ENCODE measurements around the gene SLC12A7. TPM values are rescaled to one million over a fixed set of nuclear protein-coding genes. Genes with fewer than 3 reads are reported as not detected.

The SLC12A7 gene
- total RNA-seq: 10.6 TPM

DNA sequence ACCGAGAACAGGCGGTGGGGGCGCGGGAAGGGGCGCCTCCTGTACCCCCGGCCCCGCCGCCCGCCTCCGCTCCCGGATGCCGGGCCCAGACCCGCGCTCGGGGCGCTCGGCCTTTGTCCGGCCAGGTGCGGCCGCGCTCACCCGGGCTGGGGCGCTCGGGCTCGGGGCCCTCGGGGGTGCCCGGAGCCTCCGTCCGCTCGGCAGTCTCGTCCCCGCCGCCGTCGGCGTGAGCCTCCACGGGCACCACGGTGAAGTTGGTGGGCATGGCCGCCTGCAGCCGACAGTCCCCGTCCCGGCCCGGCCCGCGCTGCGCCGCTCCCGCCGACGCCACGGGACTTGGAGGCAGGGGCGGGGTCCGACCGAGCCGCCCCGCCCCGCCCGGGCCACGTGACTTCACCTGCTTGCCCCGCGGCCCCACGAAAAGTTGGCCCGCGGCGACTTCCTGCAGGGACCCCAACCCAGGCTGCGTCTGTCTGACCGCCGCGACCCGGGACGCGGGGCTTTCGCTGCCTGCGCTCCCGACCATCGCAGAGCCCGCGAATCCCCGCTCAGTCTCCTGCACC, at the start of gene SLC12A7:
SLC12A7 (minus strand) TSS at position 337 of the 563 bp plus-strand sequence; CDS start at position 265, 72 bp downstream.

DNA sequence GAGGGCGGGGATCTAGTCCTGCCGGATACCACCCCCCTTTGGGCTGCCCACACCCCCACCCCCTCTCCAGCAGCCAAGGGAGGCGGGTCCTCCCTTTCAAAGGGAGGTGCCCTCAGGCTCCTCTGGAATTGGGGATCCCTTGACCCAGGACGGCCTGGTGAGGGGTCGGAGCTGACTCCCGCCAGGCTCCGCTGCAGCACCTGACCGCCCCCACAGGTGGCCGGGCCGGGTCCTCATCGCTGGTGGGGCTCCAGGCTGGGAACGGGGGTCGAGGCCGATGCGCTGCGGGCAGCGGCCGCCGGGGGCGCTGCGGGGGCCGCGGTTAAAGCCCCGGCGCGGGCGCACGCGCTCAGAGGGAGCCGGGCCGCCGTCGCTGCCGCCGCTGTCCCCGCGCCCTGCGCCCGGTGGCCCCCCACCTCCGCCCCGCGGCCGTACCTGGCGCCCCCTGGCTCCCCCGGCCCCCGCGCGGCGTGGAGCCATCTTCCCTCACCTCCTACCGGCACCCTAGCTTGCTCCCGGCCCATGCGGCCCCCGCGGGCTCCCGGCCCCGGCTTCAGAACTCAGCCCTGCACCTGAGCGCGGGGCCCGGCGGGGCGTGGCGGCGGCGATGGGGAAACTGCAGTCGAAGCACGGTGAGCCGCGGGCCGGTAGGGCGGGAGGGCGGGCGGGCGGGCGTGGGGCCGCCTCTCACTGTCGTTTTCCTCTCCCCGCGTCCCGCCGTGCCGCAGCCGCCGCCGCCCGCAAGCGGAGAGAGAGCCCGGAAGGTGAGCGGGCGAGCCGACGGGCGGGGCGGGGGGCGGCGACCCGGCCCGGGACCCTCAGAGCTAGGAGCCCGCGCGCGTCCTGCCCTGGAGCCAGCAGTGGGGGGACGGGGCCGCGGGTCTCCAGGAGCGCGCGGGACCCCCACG, 103.2 kb downstream of the SLC12A7 start, which contains the start of gene NKD2:
NKD2 (plus strand) TSS at position 352 of the 908 bp plus-strand sequence; CDS start at position 608, 256 bp downstream.

Small RNA genes lying within 50 kb of the gene (small RNA-seq; reads per million reads assigned to genes)
- gene MIR4635: not detected

Other genes starting within 250 kb of the SLC12A7 start
- 42.0 TPM for gene BRD9, start 219.3 kb downstream of the SLC12A7 start, total RNA-seq
- 8.8 TPM for gene TRIP13, start 219.2 kb downstream of the SLC12A7 start, total RNA-seq
- 5.3 TPM for gene NKD2, start 103.3 kb downstream of the SLC12A7 start, total RNA-seq
- gene SLC6A19, start 89.5 kb upstream of the SLC12A7 start, total RNA-seq: not detected
- not detected for gene SLC6A18, start 113.3 kb upstream of the SLC12A7 start, total RNA-seq
- gene TERT, start 183.0 kb upstream of the SLC12A7 start, total RNA-seq: under 0.01 TPM
- gene CLPTM1L, start 233.0 kb upstream of the SLC12A7 start, total RNA-seq: 124 TPM

All from diencephalon (tissue), 1 donor.